GM21529 (cell line): ENCODE measurements around the gene APOOL.
"Not testable (repeated sequence)": the region's sequence is repeated elsewhere in the genome, so short reads cannot be mapped to it uniquely, and the experiment has no call there.

Experiments
- ATAC-seq: cut with Tn5 transposase; IDR thresholded peaks from one replicate; pipeline ENCODE4 v1.9.1; 2021; ENCODE audit not compliant: unreplicated experiment

Gene APOOL

GRCh38 chrX:85003655-85004244, at the start of gene APOOL:
Gene APOOL, plus strand, starts transcription at chrX:85003877. Its CDS starts 36 bp downstream, at chrX:85003913.
- ATAC-seq = peak; percentile 96

GRCh38 chrX:84956304-84956703, 47.4 kb upstream of the APOOL start:
- ATAC-seq = no peak

DNA sequence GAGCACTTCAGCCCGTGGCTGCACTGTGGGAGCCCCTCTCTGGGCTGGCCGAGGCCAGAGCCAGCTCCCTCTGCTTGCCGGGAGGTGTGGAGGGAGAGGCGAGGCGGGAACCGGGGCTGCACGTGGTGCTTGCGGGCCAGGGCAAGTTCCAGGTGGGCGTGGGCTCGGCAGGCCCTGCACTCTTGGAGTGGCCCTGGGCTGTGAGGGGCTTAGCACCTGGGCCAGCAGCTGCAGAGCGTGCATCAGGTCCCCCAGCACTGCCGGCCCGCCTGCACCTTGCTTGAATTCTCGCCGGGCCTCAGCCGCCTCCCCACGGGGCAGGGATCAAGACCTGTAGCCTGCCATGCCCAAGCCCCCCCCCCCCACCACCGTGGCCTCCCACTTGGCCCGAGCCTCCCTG, 28.9 kb upstream of the APOOL start:
- ATAC-seq = no peak

DNA sequence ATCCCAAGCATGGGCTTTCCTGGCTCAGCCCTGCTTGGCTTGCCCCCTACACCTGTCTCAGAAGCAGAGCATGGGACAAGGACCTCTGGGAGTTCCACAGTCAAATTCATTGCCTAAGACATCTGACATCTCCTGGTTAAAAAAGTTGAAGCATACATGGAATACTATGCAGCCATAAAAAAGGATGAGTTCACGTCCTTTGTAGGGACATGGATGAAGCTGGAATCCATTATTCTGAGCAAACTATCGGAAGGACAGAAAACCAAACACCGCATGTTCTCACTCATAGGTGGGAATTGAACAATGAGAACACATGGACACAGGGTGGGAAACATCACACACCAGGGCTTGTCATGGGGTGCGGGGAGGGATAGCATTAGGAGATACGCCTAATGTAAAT, 11.9 kb upstream of the APOOL start:
- ATAC-seq = not testable (repeated sequence)

DNA sequence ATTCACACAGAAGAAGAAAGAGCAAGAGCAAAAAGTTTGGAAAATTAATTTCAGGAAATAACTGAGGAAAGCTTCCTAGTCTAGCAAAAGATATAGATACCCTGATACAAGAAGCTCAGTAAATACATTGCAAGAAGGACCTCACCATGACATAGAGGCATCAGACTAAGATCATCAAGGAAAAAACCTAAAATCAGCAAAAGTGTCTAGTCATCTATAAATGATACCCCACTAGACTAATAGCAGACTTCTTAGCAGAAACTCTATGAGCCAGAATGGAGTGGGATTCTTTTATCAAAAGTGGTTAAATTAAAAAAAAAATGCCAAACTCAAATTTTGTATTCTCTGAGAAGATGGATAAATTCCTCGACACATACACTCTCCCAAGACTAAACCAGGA, 10.5 kb upstream of the APOOL start:
- ATAC-seq = no peak

GRCh38 chrX:85001344-85001743, 2.3 kb upstream of the APOOL start:
- ATAC-seq = no peak

DNA sequence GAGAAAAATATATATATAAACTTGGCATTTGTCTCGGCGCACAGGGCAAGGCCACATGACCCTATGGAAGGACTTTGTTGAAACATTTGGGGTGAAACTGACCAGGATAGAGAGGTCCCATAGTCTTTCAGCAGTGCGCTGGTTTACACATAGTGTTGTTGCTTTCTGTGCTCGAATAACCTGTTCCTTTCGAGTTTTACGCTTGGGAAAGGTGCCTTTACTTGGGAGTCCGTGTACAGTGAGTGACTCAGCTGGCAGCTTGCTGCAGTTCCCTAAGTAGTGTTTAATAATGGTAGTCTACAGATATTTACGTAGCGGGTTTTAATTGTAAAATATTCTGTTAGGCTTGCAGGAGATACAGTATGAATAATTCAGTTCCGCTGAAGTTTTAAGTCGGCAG, 578 bp downstream of the APOOL start:
- no peak for ATAC-seq

GRCh38 chrX:85012098-85012497, 8.4 kb downstream of the APOOL start:
- ATAC-seq = no peak

GRCh38 chrX:85015351-85015750, 11.7 kb downstream of the APOOL start:
- not testable (repeated sequence) for ATAC-seq

DNA sequence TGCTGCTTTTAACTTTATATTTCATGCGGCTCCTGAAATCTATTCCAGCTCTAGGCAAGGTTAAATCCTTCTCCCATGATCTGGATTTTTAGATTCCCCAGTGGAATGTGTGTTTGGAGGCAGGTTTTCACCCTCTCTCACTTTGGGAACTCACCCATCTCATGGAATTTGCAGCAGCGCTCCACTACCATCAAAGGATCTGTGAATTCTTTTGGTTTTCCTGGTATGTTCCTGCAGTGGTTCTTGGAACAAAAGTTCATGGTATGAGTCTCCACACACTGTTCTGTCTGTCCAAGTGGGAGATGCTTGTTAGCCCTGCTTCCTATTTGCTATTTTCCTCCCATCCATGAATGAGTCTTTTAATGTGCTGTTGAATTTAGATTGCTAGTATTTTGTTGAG, 14.0 kb downstream of the APOOL start:
- no peak for ATAC-seq

GRCh38 chrX:85018471-85018870, 14.8 kb downstream of the APOOL start:
- ATAC-seq = no peak

DNA sequence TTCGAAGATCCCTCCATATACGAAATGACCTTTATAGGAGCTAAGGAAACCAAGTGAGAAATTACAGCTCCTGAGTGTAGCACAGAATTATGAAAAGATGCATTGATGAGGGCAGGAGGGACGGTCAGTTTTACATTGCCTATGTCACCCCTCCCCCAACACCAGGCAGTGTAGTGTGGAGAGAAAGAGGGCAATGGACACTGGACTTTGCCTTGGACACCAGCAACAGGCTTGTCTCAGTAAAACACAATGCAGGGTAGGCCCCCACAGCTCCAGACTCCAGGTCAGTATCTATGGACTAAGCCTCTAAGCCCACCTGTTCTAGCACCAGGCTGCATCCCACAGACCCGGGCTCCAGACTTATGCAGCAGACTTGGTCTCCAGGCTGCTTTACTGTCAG, 16.5 kb downstream of the APOOL start:
- no peak for ATAC-seq

- ATAC-seq = no peak
Observed at GRCh38 chrX:85024044-85024443, 20.4 kb downstream of the APOOL start.

GRCh38 chrX:85024562-85024961, 20.9 kb downstream of the APOOL start:
- no peak for ATAC-seq

- no peak for ATAC-seq
Observed at GRCh38 chrX:85026170-85026569, 22.5 kb downstream of the APOOL start.

GRCh38 chrX:85029043-85029442, 25.4 kb downstream of the APOOL start:
- no peak for ATAC-seq

- no peak for ATAC-seq
Observed at GRCh38 chrX:85031505-85031904, 27.8 kb downstream of the APOOL start.

- no peak for ATAC-seq
Observed at GRCh38 chrX:85037114-85037513, 33.4 kb downstream of the APOOL start.

GRCh38 chrX:85051627-85052026, 48.0 kb downstream of the APOOL start:
- ATAC-seq = no peak

GRCh38 chrX:85052205-85052604, 48.5 kb downstream of the APOOL start:
- ATAC-seq = no peak

- no peak for ATAC-seq
Observed at GRCh38 chrX:85052636-85053343, 49.1 kb downstream of the APOOL start.

- ATAC-seq = peak; percentile 78
Observed at GRCh38 chrX:85065512-85066198, 62.0 kb downstream of the APOOL start.
